Measurements from ENCODE around the gene FCN2. TPM values are rescaled to one million over a fixed set of nuclear protein-coding genes. Genes with fewer than 3 reads are reported as not detected.

The FCN2 gene
- total RNA-seq, 1 donor from 2014 or later = not detected

DNA sequence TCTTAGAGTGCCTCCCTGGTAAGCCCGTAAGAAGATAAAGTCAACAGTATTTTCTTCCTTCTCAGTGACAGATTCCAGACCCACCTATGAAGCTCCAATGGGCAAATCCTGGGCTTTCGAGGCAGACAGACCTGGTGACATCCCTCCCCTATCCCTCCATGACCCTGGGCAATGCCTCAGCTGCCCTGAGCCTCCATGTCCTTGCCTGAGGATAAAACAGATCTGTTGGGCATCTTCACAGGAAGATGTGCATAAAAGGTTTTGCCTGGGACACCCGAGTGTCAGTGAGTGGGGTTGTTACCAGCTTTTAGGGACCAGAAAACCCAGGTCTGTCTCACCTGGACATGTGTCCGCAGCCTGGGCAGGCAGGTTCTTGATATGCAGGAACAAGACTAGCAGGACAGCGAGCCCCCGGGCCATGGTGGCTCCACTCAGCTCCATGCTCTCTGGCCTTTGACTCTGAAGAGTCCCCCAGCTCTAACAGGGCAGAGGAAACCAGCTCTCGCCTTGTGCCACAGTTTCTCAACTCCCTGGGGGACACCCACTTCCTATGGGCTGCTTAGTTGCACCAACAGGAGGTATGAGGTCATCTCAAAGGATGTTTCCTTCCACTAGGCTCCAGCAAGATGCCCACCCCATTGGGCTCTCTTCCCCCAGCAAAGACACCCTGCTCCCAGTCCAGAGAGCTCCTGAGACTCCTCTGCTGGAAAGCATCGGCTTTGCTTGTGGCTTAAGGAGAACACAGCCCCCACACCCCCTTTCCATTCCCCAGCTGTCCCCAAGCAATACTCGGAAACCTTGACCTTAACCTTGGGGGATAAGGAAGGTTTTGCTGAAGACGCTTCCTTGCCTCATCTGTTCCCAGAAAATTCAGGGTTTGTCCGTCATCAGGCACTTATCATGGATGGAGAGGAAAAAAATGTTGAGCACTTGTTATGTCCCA lies 37.1 kb downstream of the FCN2 start, which contains the start of gene FCN1:
Gene FCN1 (minus strand): TSS at position 482 of the 943 bp plus-strand sequence. CDS start 41 bp downstream, at position 441.
- H3K36me3 Mint-ChIP-seq = no peaks in the 10 kb centered on the region
- TF ChIP-seq, protein P1, sequence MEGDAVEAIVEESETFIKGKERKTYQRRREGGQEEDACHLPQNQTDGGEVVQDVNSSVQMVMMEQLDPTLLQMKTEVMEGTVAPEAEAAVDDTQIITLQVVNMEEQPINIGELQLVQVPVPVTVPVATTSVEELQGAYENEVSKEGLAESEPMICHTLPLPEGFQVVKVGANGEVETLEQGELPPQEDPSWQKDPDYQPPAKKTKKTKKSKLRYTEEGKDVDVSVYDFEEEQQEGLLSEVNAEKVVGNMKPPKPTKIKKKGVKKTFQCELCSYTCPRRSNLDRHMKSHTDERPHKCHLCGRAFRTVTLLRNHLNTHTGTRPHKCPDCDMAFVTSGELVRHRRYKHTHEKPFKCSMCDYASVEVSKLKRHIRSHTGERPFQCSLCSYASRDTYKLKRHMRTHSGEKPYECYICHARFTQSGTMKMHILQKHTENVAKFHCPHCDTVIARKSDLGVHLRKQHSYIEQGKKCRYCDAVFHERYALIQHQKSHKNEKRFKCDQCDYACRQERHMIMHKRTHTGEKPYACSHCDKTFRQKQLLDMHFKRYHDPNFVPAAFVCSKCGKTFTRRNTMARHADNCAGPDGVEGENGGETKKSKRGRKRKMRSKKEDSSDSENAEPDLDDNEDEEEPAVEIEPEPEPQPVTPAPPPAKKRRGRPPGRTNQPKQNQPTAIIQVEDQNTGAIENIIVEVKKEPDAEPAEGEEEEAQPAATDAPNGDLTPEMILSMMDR (IDR thresholded peaks at IDR 0.05; ENCODE audit: unreplicated experiment) = no peak
- no peak within 1 kb of the TSS for H3K4me3 Mint-ChIP-seq
- peaks cover 17% of the 10 kb centered on the region for H3K9me3 Mint-ChIP-seq
- H3K27ac Mint-ChIP-seq = no peak within 1 kb of the TSS
- no peaks in the 10 kb centered on the region for H3K4me1 Mint-ChIP-seq
- peak in 1 of 2 experiments; percentile 29 for DNase-seq (ENCODE audit: low spot score in 2 of 2, unreplicated experiment in 2 of 2)
- peaks cover 37% of the 10 kb centered on the region for H3K27me3 Mint-ChIP-seq (ENCODE audit: low read depth)

- no peak overlapping the region for H3K27ac Mint-ChIP-seq
- TF ChIP-seq, protein P1 (IDR thresholded peaks at IDR 0.05; ENCODE audit: unreplicated experiment) = no peak
- H3K4me3 Mint-ChIP-seq = no peak overlapping the region
- H3K4me1 Mint-ChIP-seq = no peaks in the 10 kb centered on the region
- DNase-seq (ENCODE audit: low spot score in 2 of 2, unreplicated experiment in 2 of 2) = peak in 1 of 2 experiments; percentile 25
- peaks cover 17% of the 10 kb centered on the region for H3K9me3 Mint-ChIP-seq
- H3K27me3 Mint-ChIP-seq (ENCODE audit: low read depth) = peaks cover 41% of the 10 kb centered on the region
- no peaks in the 10 kb centered on the region for H3K36me3 Mint-ChIP-seq
Measured at GRCh38 chr9:134918646-134919045, 38.0 kb downstream of the FCN2 start.

- peak in 1 of 2 experiments; percentile 0 for DNase-seq (ENCODE audit: low spot score in 2 of 2, unreplicated experiment in 2 of 2)
- no peaks in the 10 kb centered on the region for H3K4me1 Mint-ChIP-seq
- H3K9me3 Mint-ChIP-seq = peaks cover 17% of the 10 kb centered on the region
- H3K36me3 Mint-ChIP-seq = no peaks in the 10 kb centered on the region
- H3K27me3 Mint-ChIP-seq (ENCODE audit: low read depth) = peaks cover 43% of the 10 kb centered on the region
- no peak overlapping the region for H3K27ac Mint-ChIP-seq
- TF ChIP-seq, protein P1 (IDR thresholded peaks at IDR 0.05; ENCODE audit: unreplicated experiment) = no peak
- no peak overlapping the region for H3K4me3 Mint-ChIP-seq
Measured at GRCh38 chr9:134919303-134919702, 38.7 kb downstream of the FCN2 start.

DNA sequence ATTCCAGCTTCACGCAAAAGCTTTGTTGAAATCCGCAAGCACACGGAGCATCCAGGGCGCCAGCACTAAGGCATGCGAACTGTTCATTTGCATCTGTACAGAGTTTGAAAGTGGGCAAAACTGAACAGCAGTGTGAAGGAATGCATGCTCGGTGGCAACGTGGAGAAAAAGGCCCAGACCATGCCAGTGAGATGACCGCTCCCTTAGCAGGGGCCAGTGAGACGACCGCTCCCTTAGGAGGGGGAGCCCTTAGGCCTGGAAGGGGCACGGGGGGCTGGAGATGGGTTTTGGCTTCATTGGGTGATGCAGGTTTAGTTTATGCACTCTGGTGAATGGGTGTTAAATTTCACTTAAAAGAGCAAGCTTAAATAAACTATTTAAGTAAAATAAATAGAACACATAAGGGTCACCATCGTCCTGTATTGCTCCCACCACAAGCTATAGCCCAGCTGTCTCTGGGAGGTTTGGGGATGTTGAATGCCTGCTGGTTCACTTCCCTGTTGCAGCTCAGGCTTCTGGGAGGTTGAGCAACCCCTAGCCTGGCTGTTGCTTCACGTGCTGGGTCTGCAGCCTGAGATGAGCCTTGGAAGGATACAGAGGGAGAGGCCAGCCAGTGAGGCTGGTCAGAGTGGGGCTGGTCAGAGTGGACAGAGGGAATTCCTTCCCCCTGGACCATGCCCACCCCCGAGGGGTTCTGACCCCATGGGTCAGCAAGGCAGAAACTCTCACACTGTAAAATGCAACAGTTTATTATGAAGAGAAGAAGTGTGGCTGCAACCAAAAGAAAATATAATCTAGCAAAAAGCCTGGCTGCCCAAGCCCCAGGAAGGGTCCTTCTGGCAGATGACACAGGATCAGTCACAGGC lies 41.7 kb downstream of the FCN2 start:
- Mint-ChIP-seq H3K4me3 (no peak overlapping the region), H3K9me3 (peaks cover 17% of the 10 kb centered on the region), H3K4me1 (no peaks in the 10 kb centered on the region), H3K36me3 (no peaks in the 10 kb centered on the region), H3K27ac (no peak overlapping the region), H3K27me3 (ENCODE audit: low read depth) (peaks cover 32% of the 10 kb centered on the region)
- TF ChIP-seq, protein P1 (IDR thresholded peaks at IDR 0.05; ENCODE audit: unreplicated experiment) = no peak
- peak in 1 of 2 experiments; percentile 32 for DNase-seq (ENCODE audit: low spot score in 2 of 2, unreplicated experiment in 2 of 2)

DNA sequence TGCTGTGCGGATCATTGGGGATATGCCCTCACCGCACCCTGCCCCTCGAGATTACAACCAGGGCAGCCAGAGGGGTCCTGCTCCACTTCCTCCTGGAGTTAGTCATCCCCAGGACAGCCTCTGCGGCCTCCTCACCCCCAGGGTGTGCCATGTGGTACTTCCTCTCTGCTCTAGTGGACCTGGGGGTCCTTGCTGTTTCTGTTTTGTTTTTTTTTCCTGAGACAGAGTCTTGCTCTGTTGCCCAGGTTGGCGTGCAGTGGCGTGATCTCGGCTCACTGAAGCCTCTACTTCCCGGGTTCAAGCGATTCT lies 42.3 kb downstream of the FCN2 start:
- TF ChIP-seq, protein P1 (IDR thresholded peaks at IDR 0.05; ENCODE audit: unreplicated experiment) = no peak
- H3K27me3 Mint-ChIP-seq (ENCODE audit: low read depth) = peaks cover 29% of the 10 kb centered on the region

More for the DNA sequence above, 42.3 kb downstream of the FCN2 start:
- H3K36me3 Mint-ChIP-seq = no peaks in the 10 kb centered on the region
- H3K27ac Mint-ChIP-seq = no peak overlapping the region
- no peak overlapping the region for H3K4me3 Mint-ChIP-seq
- peaks cover 17% of the 10 kb centered on the region for H3K9me3 Mint-ChIP-seq
- H3K4me1 Mint-ChIP-seq = no peaks in the 10 kb centered on the region
- peak in 1 of 2 experiments; percentile 31 for DNase-seq (ENCODE audit: low spot score in 2 of 2, unreplicated experiment in 2 of 2)

All from mesothelial cell of epicardium (in vitro differentiated cells).